DMS114 treated with DMSO at 0.1 percent for 48 hours (cell line): ENCODE measurements around the gene BIN1.

Experiments used
- DNase-seq: peaks from one replicate; lab custom pipeline; 2025; ENCODE audit not compliant: unreplicated experiment; lab: John Stamatoyannopoulos, UW

Gene BIN1

DNA sequence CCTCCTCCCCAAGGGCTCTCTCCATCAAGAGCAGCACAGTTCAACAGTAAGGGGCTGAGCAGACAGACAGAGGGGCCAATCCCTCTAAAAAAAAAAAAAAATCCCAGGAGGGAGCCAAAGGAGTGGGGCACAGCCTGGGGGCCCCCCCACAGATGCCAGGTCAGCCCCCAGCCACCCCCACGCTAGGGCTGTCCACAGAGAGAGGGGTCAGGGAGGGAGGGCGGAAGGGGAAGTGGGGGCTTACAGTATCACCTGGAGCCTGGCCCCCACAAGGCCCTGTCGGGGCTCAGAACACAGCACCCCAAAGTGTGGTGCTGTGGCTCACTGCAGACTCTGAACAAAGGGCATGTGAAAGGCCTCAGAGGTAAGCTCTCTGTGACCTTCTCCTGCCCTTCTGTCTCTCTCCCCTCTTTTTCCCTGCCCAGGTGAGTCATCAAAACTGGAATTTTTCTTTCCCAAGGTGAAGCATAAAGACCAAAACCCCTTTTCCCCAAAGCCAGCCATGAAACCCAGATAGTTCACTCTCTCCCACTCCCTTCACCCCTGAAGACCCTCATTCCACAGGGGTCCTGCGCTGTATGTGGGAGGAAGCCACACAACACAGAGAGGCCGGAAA is 13.9 kb downstream of the BIN1 start:
- DNase-seq: no peak

DNA sequence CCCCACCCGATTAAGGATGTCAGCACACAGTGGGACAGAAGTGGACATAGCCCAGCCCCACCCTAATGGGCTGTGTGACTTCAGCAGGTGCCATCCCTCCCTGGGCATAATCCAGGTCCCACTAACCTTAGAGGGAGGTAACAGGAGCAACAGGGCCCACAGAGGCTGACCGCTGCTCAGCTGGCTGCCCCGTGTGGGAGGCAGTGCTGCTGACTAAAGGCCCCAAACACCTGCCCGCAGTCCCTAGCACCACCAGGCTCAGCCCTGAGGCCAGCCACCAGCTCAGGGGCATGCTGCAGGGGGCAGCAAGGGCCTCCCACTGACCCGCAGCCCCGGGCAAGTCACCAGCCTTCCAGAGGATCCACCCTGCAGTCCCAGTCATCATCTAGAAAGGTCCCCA is 14.6 kb downstream of the BIN1 start:
- no peak for DNase-seq

DNA sequence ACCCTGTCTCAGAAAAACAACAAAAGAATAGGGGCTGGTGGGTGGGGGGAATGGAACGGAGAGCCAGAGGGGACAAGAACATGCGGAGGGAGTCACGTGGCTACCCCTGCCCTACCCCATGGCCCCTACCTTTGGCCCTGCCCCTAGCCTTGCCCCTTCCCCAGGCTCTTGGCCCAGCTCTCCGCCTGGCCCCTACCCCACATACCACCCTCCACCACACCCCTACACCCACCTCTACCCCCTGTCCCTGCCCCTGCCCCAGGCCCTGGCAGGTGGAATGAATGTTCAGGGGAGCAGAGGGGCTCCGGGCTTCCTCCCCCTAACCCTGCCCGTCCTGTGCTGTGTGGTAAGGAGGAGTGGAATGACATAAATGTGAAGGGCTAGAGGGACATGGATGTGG is 15.1 kb downstream of the BIN1 start:
- DNase-seq: no peak

- DNase-seq: no peak
Measured at GRCh38 chr2:127091148-127091547, 15.8 kb downstream of the BIN1 start.

DNA sequence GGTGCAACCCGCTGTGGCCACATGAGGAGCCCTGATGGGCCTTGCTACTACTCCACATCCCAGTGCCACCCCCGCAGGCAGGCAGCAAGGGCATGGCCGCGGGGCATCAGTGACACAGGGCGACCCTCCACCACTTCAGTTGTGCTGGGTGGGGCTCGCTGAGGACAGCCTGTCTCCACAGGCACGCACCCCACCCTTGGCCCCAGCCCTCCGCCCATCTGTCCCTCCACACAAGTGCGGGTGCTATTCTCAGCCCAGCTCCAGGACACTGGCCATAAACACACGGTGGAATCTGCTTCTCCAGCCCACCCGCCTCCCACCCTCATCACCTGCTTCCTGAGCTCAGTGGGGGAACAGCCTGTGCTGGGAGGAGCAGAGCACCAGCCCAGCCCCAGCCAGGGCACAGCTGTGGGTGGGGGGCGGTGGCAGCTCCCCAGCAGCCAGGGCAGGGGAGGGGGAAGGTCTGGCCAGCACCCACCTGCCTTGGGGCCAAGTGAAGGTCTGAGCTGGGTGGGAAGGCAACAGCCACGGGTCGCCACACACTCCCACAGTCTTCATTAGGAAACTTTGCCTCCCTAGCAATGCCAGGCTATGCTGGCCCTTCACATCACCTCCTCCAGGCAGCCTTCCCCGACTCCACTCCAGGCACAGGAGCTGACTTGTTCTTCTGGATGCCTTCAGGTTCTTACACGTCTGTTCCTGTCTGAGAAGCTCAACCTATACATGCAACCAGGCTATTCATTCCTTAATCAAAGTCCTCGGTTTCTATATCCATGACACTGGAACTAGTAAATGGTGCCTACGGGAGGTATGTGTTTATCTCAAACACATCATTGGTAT is 16.5 kb downstream of the BIN1 start:
- DNase-seq: no peak

- DNase-seq: no peak
Measured at GRCh38 chr2:127089478-127090235, 17.3 kb downstream of the BIN1 start.

GRCh38 chr2:127088706-127089105 is 18.2 kb downstream of the BIN1 start:
- no peak for DNase-seq

- DNase-seq: no peak
Measured at GRCh38 chr2:127087791-127088495, 19.0 kb downstream of the BIN1 start.

DNA sequence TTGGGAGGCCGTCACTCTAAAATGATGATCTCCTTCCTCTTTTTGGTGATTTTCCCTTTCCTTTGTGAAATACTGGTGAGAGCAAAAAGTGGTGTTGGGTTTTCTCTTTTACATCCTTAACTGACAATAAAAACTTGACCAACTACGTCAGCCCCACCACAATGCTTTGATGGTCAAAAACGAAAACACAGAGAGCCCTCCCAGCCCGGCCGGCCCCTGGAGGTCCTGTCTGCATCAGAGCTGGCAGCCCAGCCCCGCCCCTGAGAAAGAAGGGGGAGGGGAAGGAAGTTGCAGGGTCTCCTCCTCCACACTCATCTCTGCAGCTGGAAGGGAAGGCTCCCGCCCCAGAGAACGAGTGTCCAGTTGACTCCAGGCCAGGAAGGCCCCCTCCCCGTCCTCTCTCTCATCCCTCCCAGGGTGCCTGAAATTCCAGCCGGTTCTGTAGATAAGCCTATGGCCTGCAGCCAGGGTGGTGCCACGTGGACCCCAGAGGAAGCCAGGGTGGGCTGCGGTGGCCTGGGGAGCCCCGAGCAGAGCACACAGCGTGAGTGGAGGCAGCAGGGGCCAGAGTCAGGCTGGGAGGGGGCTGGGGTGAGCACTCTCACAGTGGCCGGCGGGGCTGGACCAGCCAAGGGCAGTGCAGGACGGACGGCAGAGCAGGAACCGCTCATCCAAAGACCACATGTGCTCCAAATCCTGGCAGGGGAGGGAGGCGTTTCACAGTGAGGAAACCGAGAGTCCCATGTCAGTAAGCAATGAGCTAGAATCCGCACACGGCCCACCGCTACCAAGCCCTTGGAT is 19.8 kb downstream of the BIN1 start:
- no peak for DNase-seq

GRCh38 chr2:127085317-127085681 is 21.7 kb downstream of the BIN1 start:
- no peak for DNase-seq

DNA sequence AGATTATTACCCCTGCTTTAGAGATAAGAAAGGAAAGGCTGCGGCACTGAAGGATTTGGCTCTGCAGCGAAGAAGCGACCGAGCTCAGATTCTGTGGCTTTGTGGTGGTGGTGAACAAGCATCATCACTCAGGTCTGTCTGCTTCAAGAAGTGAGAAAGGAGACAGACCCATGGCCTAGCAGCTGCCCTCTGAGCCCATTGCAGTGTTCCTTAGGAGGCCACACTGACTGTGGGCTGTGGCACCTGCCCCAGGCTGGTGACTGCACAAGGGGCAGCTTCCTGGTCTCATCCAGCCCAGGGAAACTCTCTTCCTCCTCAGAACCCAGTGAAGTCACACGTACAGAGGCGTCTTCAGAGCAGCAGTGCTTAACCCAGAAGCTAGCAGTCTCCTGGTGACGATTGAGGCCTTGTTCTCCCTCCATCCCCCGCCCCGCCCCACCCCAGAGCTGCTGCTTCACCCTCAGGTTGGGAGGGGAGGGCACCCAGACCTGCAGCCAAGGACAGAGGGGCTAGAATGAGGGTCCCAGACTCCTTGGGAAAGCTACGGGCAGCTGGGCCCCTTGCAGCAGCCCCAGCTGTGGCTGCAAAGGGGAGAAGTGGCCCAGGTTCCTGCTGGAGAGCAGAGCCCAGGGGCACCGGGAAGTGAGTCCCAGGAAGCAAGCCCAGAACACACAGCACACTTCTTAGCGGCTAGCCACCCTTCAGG is 22.2 kb downstream of the BIN1 start:
- DNase-seq: no peak

DNA sequence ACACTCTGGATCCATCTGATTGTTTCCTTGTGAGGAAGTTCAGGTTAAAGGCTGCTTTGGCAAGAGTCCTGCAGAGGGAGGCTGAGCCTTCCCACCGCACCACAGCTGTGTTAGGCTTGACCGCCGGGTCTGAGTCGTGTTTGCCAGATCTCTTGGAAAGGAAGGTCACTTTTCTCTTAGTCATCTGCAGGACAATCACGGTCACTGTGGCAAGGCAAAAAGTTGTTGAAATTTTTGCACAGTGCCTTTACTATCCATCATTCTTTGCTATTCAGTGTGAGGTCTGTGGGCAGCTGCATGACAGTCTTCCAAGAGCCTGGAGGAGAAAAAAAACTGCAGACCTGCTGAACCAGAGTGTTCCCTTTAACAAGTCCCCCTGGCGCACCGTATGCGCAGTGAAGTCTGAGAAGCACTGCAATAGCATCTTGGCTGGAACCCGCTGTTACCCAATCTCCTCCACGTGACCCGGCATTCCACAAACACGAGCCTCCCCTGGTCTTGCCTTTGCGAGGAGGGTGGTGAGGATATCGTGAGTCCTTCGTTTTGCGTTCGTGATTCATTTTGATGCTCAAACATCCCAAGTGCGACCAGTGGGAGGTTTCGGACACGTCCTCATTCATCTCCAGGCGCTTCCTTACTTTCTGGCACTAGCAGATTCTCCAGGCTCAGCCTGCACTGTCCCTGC is 23.0 kb downstream of the BIN1 start:
- DNase-seq: no peak

- DNase-seq: no peak
Measured at GRCh38 chr2:127082974-127083373, 24.0 kb downstream of the BIN1 start.

- no peak for DNase-seq
Measured at GRCh38 chr2:127081826-127082633, 24.9 kb downstream of the BIN1 start.

GRCh38 chr2:127080938-127081755 is 25.8 kb downstream of the BIN1 start:
- DNase-seq: no peak

- DNase-seq: no peak
Measured at GRCh38 chr2:127080226-127080937, 26.6 kb downstream of the BIN1 start.

DNA sequence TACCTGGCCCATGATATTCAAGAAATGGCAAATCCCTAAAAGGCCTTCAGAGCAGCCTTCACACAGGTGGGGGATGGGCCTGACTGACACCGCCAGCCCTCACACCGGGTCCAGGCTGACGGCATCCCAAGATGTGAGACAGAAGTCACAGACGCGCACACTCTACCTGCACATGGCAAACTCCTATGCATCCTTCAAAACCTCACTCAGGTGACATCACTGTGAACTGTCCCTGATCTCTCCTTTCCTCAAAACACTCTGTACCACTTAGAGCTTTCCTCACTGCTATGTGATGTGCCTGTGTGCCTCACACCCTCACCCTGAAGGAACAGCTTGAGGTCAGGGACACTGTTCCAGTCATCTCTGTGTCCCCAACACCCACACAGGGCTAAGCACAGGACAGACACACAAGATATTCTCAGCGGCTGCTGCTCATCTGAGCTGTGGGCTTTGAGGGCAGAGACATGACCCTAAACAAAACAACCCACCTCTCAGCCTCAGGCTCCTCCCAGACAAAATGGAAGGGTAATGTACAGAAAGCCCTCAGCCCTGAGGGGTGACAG is 27.5 kb downstream of the BIN1 start:
- DNase-seq: no peak
